Large intestine (tissue), 3 donors: ENCODE results near the gene PLAAT4. TPM values are rescaled to one million over a fixed set of nuclear protein-coding genes. Genes with fewer than 3 reads are reported as not detected.

Experiments used
- DNase-seq, 2 donors: peaks; one replicate each; pipeline versions ENCODE4 v3.0.0 to v3.0.0-alpha.2; 2013
- H3K27ac ChIP-seq: one replicate; pipeline ENCODE4 v1.5.1; 2013; ENCODE audit warnings: low read length
- H3K27me3 ChIP-seq: 2 replicates; pipeline ENCODE4 v1.6.1; 2013; ENCODE audit warnings: low read length; ENCODE audit not compliant: control insufficient read depth, insufficient read depth
- H3K36me3 ChIP-seq: 2 replicates; pipeline ENCODE4 v1.6.1; 2013; ENCODE audit warnings: low read length; ENCODE audit not compliant: control insufficient read depth, insufficient read depth
- H3K4me1 ChIP-seq: one replicate; pipeline ENCODE4 v1.6.1; 2013; ENCODE audit warnings: low read length; ENCODE audit not compliant: control insufficient read depth, insufficient read depth
- H3K4me3 ChIP-seq: one replicate; pipeline ENCODE4 v1.5.1; 2013; ENCODE audit warnings: low read length
- H3K9me3 ChIP-seq: one replicate; pipeline ENCODE4 v1.6.1; 2013; ENCODE audit warnings: mild to moderate bottlenecking, low read depth, low read length, moderate library complexity; ENCODE audit not compliant: control insufficient read depth
- WGBS: methylation state at CpG from one replicate; pipeline ENCODE4 v1.1.5; 2013; ENCODE audit warnings: low lambda C conversion rate; ENCODE audit not compliant: insufficient coverage; 5-methylcytosine and 5-hydroxymethylcytosine counted together
- polyA plus RNA-seq: library from polyadenylated mRNA; unstranded; fragments of 120-200 nt; gene quantifications from one replicate; pipeline ENCODE4 v1.2.1, GENCODE V29; 2013

Gene PLAAT4
- polyA plus RNA-seq, 1 donor = 20.3 TPM

GRCh38 chr11:63552921-63553320 lies 16.3 kb downstream of the PLAAT4 start:
- DNase-seq = no peak
- Histone ChIP-seq H3K27ac (no peak overlapping the region), H3K4me1 (no peaks in the 10 kb centered on the region), H3K27me3 (no peaks in the 10 kb centered on the region), H3K36me3 (no peaks in the 10 kb centered on the region), H3K4me3 (no peak overlapping the region), H3K9me3 (no peaks in the 10 kb centered on the region)
- WGBS = no CpG with 5 or more reads among the region's 7 CpGs

GRCh38 chr11:63553759-63554158 lies 17.2 kb downstream of the PLAAT4 start:
- H3K9me3 ChIP-seq = no peaks in the 10 kb centered on the region
- peaks cover under 1% of the 10 kb centered on the region for H3K4me1 ChIP-seq
- H3K36me3 ChIP-seq = no peaks in the 10 kb centered on the region
- no peaks in the 10 kb centered on the region for H3K27me3 ChIP-seq
- H3K4me3 ChIP-seq = no peak overlapping the region
- WGBS = 60% methylated on average over 1 of the region's 8 CpGs
- no peak overlapping the region for H3K27ac ChIP-seq
- DNase-seq = no peak

DNA sequence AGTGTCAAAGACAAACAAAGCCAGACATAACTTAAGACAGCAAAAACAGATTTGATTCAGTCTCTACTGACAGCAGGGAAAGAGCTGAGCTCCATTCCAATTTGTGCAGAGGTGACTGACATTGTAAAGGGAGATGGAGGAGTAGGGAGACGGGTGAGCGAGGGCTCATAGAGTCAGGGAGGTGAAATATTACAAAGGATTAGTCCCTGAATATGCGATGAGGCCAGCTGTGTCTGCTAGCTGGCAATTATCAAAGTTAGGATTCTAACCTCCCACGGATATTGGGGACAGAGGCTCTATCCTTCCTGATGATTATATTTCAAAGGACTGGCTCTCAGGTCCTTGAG lies 18.2 kb downstream of the PLAAT4 start:
- WGBS = no CpG with 5 or more reads among the region's 4 CpGs
- no peak for DNase-seq
- no peak overlapping the region for H3K4me3 ChIP-seq

DNA sequence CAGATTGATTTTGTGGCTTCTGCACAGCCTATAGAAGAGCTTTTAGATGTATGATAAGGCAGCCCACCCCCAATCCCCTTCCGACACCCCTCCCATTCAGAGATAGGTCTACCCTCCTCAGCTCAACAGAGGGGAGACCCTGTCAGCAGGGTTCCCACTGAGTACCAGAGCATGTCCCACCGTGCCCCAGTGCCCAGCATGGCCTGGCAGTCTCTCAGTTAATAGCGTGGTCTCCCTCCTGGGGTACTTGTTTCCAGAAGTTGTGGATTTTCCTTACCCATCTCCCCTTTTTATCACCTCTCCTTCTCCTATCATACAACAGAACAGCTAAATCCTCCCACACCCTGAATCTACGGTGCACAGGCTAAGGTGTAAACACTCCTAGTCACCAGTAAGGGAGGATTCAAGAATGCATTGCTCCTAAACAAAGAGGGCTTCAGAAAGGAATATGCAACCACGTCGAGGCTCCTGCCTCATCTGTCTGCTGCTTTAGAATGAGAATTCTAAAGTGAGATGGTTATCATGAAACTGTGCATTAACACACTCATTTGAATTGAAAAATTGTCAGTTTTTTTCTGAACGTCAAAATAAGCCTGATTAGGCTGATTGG lies 19.9 kb downstream of the PLAAT4 start:
- no peaks in the 10 kb centered on the region for H3K27me3 ChIP-seq
- H3K27ac ChIP-seq = no peak overlapping the region
- no peaks in the 10 kb centered on the region for H3K36me3 ChIP-seq
- H3K4me1 ChIP-seq = peaks cover 4% of the 10 kb centered on the region
- H3K9me3 ChIP-seq = no peaks in the 10 kb centered on the region
- no CpG with 5 or more reads among the region's 7 CpGs for WGBS
- H3K4me3 ChIP-seq = no peak overlapping the region
- no peak for DNase-seq

More for the DNA sequence above, 18.2 kb downstream of the PLAAT4 start:
- no peaks in the 10 kb centered on the region for H3K27me3 ChIP-seq
- H3K4me1 ChIP-seq = peaks cover 4% of the 10 kb centered on the region
- H3K9me3 ChIP-seq = no peaks in the 10 kb centered on the region
- no peak overlapping the region for H3K27ac ChIP-seq
- no peaks in the 10 kb centered on the region for H3K36me3 ChIP-seq

- Histone ChIP-seq H3K27ac (no peak overlapping the region), H3K9me3 (no peaks in the 10 kb centered on the region), H3K36me3 (no peaks in the 10 kb centered on the region), H3K4me1 (peaks cover 4% of the 10 kb centered on the region), H3K27me3 (no peaks in the 10 kb centered on the region), H3K4me3 (no peak overlapping the region)
- DNase-seq = no peak
- no CpG with 5 or more reads among the region's 7 CpGs for WGBS
Measured at GRCh38 chr11:63557570-63557969, 21.0 kb downstream of the PLAAT4 start.

GRCh38 chr11:63558459-63559157 lies 22.0 kb downstream of the PLAAT4 start:
- H3K4me1 ChIP-seq = peaks cover 7% of the 10 kb centered on the region
- H3K27me3 ChIP-seq = no peaks in the 10 kb centered on the region
- no peaks in the 10 kb centered on the region for H3K9me3 ChIP-seq
- no peak overlapping the region for H3K27ac ChIP-seq
- 67% methylated on average over 1 of the region's 7 CpGs for WGBS
- H3K36me3 ChIP-seq = no peaks in the 10 kb centered on the region
- DNase-seq = peak in 1 of 2 donors; percentile 58
- no peak overlapping the region for H3K4me3 ChIP-seq

DNA sequence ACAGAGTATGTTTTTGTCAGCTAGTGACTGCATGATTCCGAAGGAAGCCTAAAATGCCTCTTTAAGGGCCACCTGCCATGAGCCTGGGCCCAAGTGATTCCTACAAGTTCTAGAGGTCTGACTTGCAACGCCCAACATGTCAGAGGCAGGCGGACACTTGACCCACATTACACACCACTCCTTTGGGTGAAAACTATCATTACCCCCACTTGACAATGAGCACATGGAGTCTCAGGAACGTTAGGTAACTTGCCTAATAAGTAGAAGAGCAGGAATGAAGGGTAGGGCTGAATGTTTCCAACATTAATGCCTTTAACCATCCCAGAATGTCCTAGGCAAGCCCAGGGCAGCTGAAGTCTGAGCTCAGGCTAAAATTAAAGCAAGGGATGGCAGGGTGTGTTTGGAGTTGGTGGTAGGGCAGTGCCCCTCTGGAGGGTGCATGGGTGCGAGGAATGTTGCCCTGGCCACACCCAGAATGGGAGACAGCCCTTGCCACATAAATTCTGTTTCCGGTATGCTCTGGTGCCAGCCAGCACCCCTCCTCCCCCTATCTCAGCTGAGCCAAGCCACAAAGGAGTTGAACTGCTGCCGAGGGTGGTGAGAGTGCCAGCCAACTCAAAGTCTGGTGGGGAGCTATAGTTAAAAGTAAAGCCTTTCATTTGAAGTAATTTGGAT lies 24.0 kb downstream of the PLAAT4 start:
- no peak for DNase-seq

DNA sequence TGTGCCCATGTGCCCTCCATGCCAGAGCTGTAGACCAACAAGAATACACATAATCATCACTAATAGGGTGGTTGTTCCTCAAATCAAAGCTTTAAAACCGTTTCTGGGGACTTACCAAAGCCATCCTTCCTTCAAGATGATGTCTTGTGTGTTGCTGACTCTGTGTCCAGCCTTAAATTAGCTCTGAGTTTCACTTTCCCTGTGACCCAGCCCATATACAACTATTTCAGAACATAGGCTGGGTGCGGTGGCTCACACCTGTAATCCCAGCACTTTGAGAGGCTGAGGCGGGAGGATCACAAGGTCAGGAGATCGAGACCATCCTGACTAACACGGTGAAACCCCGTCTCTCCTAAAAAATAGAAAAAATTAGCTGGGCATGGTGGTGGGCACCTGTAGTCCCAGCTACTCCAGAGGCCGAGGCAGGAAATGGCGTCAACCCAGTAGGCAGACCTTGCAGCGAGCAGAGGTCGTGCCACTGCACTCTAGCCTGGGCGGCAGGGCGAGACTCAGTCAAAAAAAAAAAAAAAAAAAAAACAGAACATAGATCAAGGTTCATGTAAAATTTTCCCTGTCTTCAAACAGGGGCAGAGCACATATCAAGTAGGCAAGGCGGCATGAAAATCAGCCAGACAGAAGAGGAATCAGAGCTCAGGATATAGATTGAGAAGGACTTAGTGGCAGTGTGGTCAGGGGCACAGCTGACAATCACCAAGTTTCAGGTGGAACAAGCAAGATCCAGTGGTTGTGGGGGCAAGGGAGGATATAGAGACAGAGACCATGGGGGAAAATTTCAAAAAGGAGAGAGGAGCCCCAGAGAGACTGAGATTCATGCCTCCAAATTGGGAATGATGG lies 26.8 kb downstream of the PLAAT4 start, which contains the start of gene PLAAT2:
Gene PLAAT2, minus strand, starts transcription at position 179 of the 855 bp plus-strand sequence. Its CDS starts 55 bp downstream, at position 124.
- H3K9me3 ChIP-seq = no peaks in the 10 kb centered on the region
- no peaks in the 10 kb centered on the region for H3K27me3 ChIP-seq
- H3K36me3 ChIP-seq = no peaks in the 10 kb centered on the region
- 16% methylated on average over 5 of the region's 13 CpGs for WGBS
- peak; percentile 9 to 52 for DNase-seq
- H3K4me3 ChIP-seq = no peak within 1 kb of the TSS
- peak within 1 kb of the TSS; percentile 30 for H3K27ac ChIP-seq
- peaks cover 38% of the 10 kb centered on the region for H3K4me1 ChIP-seq

More for the DNA sequence above, 24.0 kb downstream of the PLAAT4 start:
- no peaks in the 10 kb centered on the region for H3K9me3 ChIP-seq
- H3K4me1 ChIP-seq = peaks cover 22% of the 10 kb centered on the region
- no peak overlapping the region for H3K27ac ChIP-seq
- no peaks in the 10 kb centered on the region for H3K36me3 ChIP-seq
- H3K27me3 ChIP-seq = no peaks in the 10 kb centered on the region
- WGBS = no CpG with 5 or more reads among the region's 7 CpGs
- H3K4me3 ChIP-seq = no peak overlapping the region

GRCh38 chr11:63564056-63564774 lies 27.6 kb downstream of the PLAAT4 start:
- no peaks in the 10 kb centered on the region for H3K27me3 ChIP-seq
- peak; percentile 37 to 61 for DNase-seq
- peaks cover 33% of the 10 kb centered on the region for H3K4me1 ChIP-seq
- H3K9me3 ChIP-seq = no peaks in the 10 kb centered on the region
- WGBS = no CpG with 5 or more reads among the region's 7 CpGs
- no peaks in the 10 kb centered on the region for H3K36me3 ChIP-seq
- H3K4me3 ChIP-seq = no peak overlapping the region
- peak overlapping the region; percentile 73 for H3K27ac ChIP-seq
